OCI-LY1 (cell line): ENCODE measurements around the gene AP3B2.

Experiments
- CTCF ChIP-seq: fragments of 200-600 bp; sonication (generic), shearing (Covaris generic); IDR thresholded peaks from 2 replicates; pipeline ENCODE4 v1.5.1; 2017; ENCODE audit warnings: mild to moderate bottlenecking, antibody characterized with exemption, low read length, moderate library complexity, mixed read lengths
- EZH2 ChIP-seq: fragments of 200-600 bp; sonication (generic), shearing (Covaris generic); IDR thresholded peaks from 2 replicates; pipeline ENCODE4 v1.8.0; 2017; ENCODE audit warnings: borderline replicate concordance, mixed run types, mild to moderate bottlenecking, antibody characterized with exemption, low read length, moderate library complexity, mixed read lengths

- TF ChIP-seq CTCF (no peak), EZH2 (no peak)
Measured at GRCh38 chr15:82731527-82731926, 21.9 kb upstream of the AP3B2 start.
